AG09309 (cell line): ENCODE measurements around the gene VAV3.

Experiments used
- DNase-seq: peaks from one replicate; pipeline ENCODE4 v3.0.0-alpha.2; 2010; ENCODE audit warnings: low read depth
- H3K4me3 ChIP-seq: 2 replicates; pipeline ENCODE4 v1.5.1; 2011; ENCODE audit warnings: mild to moderate bottlenecking, low read depth, low read length, moderate library complexity; ENCODE audit not compliant: control insufficient read depth
- TF ChIP-seq, protein P1 (sequence below): IDR thresholded peaks from 2 replicates; pipeline ENCODE4 v1.5.1; 2011; ENCODE audit warnings: mild to moderate bottlenecking, low read depth, low read length, inconsistent platforms; ENCODE audit not compliant: insufficient read depth, control insufficient read depth; ENCODE audit errors: missing control alignments

VAV3 gene

DNA sequence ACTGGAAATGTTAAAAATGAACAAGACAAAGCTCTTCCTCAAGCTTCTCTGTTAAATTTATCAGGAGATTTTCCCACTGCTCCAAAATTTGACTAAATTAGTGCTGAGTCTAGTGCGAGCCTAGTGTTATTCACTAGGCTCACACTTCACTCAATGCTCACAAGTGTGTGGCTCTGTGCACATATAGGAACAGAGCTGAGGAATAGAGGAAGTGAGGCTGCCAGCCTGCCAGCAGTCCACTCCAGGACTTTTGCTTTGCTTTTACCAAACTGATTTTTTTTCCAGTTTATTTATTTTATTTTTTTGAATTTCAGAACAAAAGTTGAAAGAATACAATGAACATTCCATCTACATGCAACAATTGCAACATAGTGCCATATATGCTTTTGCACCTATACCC lies 87.2 kb downstream of the VAV3 start:
- TF ChIP-seq, protein P1, sequence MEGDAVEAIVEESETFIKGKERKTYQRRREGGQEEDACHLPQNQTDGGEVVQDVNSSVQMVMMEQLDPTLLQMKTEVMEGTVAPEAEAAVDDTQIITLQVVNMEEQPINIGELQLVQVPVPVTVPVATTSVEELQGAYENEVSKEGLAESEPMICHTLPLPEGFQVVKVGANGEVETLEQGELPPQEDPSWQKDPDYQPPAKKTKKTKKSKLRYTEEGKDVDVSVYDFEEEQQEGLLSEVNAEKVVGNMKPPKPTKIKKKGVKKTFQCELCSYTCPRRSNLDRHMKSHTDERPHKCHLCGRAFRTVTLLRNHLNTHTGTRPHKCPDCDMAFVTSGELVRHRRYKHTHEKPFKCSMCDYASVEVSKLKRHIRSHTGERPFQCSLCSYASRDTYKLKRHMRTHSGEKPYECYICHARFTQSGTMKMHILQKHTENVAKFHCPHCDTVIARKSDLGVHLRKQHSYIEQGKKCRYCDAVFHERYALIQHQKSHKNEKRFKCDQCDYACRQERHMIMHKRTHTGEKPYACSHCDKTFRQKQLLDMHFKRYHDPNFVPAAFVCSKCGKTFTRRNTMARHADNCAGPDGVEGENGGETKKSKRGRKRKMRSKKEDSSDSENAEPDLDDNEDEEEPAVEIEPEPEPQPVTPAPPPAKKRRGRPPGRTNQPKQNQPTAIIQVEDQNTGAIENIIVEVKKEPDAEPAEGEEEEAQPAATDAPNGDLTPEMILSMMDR = no peak
- no peak overlapping the region for H3K4me3 ChIP-seq
- no peak for DNase-seq

DNA sequence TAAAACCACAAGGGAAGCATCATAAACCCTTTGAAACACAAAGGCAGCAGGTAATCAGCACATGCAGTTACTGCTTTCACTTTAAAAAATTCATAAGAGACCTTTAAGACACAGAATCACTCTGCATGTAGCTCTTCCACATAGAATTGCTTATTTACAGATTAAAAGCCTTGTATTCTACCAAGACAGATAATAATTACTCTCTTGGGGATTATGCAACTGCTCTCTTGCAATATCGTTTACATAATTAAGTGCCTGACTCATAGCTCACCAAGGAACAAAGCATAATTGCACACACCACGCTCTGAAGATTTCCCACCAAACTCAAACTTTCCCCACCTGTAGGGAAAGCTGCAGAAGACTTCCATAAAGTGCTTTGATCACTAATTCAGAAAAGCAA lies 87.9 kb downstream of the VAV3 start:
- DNase-seq = peak; percentile 32
- TF ChIP-seq, protein P1 = no peak
- H3K4me3 ChIP-seq = no peak overlapping the region

DNA sequence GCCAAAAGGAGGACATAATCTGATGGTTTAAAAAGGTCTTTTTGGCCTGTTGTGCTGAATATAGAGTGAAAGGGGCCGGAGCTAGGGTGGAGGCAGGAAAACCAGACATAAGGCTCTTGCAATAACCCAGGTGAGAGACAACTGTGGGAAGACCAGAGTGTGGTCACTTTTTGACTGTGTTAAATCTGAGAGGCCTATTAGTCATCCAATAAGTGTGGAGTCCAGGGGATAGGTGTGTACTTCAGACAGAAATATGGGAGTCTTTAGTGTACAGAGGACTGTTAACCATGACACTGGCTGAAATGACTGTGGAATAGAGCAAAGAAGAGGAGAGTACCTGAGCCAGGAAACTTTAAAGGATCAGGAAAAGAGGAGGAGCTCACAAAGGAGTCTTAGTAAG lies 89.3 kb downstream of the VAV3 start:
- TF ChIP-seq, protein P1 = no peak
- H3K4me3 ChIP-seq = no peak overlapping the region
- no peak for DNase-seq

DNA sequence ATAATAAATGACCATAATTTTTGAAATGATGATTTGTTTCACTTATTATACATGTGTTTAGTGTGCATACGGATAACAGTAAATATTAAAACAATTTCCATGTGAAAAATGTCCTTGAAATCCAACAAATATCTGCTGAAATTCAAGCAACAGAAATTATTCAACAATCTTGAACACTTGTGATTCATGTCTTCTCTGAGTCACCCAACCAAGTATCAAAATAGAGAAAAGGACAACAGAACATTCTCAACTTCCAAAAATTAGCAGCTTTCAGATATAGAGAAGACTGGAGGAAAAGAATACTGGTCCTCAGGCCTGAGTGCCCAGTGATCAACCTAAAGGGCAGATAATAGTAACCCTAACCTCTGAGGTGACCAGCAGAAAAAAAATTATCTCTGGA lies 90.8 kb downstream of the VAV3 start:
- H3K4me3 ChIP-seq = no peak overlapping the region
- TF ChIP-seq, protein P1 = no peak
- DNase-seq = no peak

DNA sequence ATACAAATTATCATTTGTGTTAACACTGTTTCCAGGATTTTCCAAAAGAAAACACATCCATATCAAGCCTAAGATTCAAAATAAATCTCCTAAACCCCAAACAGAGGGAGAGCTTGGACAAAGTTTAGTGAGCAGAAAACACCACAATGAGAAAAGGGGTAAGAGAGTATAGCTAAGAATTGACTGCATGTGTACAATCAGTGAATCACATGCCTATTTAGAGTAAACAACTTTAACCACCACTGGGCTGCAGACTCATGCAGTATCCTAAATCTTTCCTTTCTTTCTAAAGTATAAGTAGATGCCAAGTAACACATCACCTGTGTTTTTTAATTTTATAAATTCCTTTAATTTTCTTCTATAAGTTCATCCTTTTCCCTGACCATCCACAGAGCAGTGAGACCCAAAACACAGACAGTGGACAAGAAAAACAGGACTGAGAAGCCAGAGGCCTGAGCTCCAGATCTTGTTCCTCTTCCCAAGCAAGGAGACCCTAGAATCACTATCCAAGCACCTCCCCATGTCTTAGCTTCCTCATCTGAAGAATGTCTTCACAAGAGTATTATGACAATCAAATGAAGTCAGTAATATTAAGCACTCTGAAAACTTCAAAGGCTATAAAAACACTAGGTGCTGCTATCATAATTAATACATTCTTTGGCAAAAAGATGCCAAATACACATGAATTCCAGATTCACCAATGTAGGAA lies 93.1 kb downstream of the VAV3 start:
- DNase-seq = no peak
- TF ChIP-seq, protein P1 = no peak
- no peak overlapping the region for H3K4me3 ChIP-seq

DNA sequence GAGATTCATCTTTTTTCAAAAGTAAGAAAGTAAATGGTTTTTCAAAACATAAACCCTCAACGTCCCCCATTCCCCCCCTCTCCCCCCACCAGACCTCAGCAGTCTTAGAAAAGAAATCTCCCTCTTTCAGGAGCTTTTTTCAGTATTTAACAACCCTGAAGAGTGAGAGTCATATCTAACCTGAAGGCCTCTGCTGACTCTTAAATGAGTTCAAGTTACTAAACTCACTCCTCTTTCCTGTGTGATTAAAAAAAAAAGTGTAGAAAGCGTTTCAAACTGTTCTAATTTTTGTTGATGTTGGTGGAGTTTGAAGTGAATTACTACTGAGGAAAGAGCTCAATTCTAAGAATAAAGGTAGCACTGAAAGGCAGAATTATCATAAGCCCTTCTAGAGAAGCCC lies 93.7 kb downstream of the VAV3 start:
- H3K4me3 ChIP-seq = no peak overlapping the region
- no peak for DNase-seq
- TF ChIP-seq, protein P1 = no peak

DNA sequence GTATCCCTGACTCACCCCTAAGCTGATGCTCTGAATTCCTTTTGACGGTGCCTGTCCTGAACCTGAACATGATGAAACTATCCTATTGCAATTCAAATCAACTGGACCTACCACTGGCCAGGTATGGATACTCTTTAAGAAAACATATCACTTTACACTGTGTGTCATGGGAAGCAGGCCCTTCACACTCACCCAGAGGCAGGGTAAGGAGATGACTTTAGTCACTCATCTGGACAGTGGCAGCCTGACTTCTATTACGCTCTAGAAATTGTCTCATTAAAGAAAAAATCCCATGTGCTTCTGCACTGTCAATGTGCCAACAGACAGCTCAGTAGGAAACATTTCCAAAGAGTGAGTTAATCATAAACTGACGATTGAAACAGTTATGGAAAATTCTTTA lies 94.3 kb downstream of the VAV3 start:
- H3K4me3 ChIP-seq = no peak overlapping the region
- TF ChIP-seq, protein P1 = no peak
- DNase-seq = no peak
